Prostate gland (tissue), 2 donors: ENCODE measurements around the gene TMCO4.

Experiments
- CTCF ChIP-seq, 4 experiments: fragments of 200-600 bp in 2 of 4; fragments of 450-650 bp in 2 of 4; sonication (generic) in 2 of 4; IDR thresholded peaks; 1 replicate in 3 of 4; 2 replicates in 1 of 4; pipeline ENCODE4 v1.5.1; 2016 to 2019; ENCODE audit warnings: antibody characterized with exemption in 4 of 4, mild to moderate bottlenecking in 2 of 4, moderate library complexity in 2 of 4
- POLR2A ChIP-seq: fragments of 450-650 bp; IDR thresholded peaks from one replicate; pipeline ENCODE4 v1.6.1; 2016; ENCODE audit warnings: antibody characterized with exemption, mild to moderate bottlenecking

- TF ChIP-seq CTCF (IDR thresholded peaks at IDR 0.05) (no peak), POLR2A (no peak)
These were observed 69.5 kb downstream of the TMCO4 start for GRCh38 chr1:19730232-19730631.
